Heart left ventricle (tissue), 13 donors: ENCODE data around the gene CCDC179.

Experiments
- POLR2A ChIP-seq, 2 donors: fragments of 450-650 bp; IDR thresholded peaks; one replicate each; pipeline ENCODE4 v1.6.1; 2017; ENCODE audit warnings: antibody characterized with exemption in 2 of 2, mild to moderate bottlenecking in 2 of 2, moderate library complexity in 2 of 2
- TF ChIP-seq, protein P1 (sequence below), 12 donors: fragments of 200-600 bp; sonication (generic) in 4 of 12; IDR thresholded peaks; one replicate each; pipeline versions ENCODE4 v1.5.0 to v1.8.0; 2018 to 2022; ENCODE audit warnings: antibody characterized with exemption in 12 of 12, mild to moderate bottlenecking in 5 of 12
- donor health status: ischemic (EF 13 %, LVEDD 7.1; RV severe dilation, severe dysfunction).
- donor health status: DM: no; HTN: yes; CAD: no.
- donor health status: DM: no; HTN: no; CAD: no.
- donor health status: ischemic (EF 25% LVEDD 6.9; RV normal size, moderate dysfunction).
- donor health status: ischemic (EF 25% LVEDD 5.7; RV mildly dilated, moderate dysfunction).
- donor health status: ischemic (EF 35%, LVEDD 5.7; RV mildly dilated, moderate dysfunction).
- donor health status: nonischemic (EF 11% LVEDD 7.7; RV severe dilation, severe dysfunction).
- donor health status: DM: yes; HTN: yes; CAD: no.
- donor health status: PGD.
- donor health status: ischemic (EF 29% LVEDD 5.4; RV normal size, mild dysfunction).
- donor health status: nonischemic (EF 23%, LVEDD 6.1; RV moderate dilation, normal function).

DNA sequence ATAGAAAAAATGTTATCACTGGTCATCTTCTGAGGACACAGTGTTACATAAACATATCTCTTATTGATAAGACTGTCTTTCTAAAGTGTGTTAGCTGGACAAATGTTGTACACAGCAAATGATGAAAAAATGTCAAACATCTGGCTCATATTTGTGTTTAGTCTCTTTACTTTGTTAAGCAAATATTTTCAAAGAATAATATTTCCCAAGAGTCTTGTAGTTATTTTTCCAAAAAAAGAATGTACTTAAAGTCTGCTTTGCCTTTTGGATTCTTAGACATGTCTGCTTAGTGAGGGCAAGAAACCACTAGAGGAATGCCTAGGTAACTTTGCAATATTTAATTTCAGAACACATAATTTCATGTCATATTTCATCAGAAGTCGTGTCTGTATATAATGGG is 23.9 kb upstream of the CCDC179 start:
- TF ChIP-seq, protein P1, sequence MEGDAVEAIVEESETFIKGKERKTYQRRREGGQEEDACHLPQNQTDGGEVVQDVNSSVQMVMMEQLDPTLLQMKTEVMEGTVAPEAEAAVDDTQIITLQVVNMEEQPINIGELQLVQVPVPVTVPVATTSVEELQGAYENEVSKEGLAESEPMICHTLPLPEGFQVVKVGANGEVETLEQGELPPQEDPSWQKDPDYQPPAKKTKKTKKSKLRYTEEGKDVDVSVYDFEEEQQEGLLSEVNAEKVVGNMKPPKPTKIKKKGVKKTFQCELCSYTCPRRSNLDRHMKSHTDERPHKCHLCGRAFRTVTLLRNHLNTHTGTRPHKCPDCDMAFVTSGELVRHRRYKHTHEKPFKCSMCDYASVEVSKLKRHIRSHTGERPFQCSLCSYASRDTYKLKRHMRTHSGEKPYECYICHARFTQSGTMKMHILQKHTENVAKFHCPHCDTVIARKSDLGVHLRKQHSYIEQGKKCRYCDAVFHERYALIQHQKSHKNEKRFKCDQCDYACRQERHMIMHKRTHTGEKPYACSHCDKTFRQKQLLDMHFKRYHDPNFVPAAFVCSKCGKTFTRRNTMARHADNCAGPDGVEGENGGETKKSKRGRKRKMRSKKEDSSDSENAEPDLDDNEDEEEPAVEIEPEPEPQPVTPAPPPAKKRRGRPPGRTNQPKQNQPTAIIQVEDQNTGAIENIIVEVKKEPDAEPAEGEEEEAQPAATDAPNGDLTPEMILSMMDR (IDR thresholded peaks at IDR 0.05), result no peak
- no peak for TF ChIP-seq POLR2A (IDR thresholded peaks at IDR 0.05)
